Vagina (tissue), 2 donors: ENCODE data around the gene ASGR2. TPM values are rescaled to one million over a fixed set of nuclear protein-coding genes. Genes with fewer than 3 reads are reported as not detected.
"Not testable (repeated sequence)": the region's sequence is repeated elsewhere in the genome, so short reads cannot be mapped to it uniquely, and the experiment has no call there.

Source experiments
- DNase-seq, 2 donors: peaks; one replicate each; pipeline ENCODE4 v3.0.0-alpha.2; 2017; ENCODE audit errors: extremely low spot score in 2 of 2
- H3K27ac ChIP-seq: fragments of 200-600 bp; sonication (generic); one replicate; pipeline ENCODE4 v1.5.1; 2019
- H3K27me3 ChIP-seq: fragments of 200-600 bp; sonication (generic); one replicate; pipeline ENCODE4 v1.5.1; 2019
- H3K36me3 ChIP-seq, 2 donors: fragments of 200-600 bp; sonication (generic); one replicate each; pipeline ENCODE4 v1.5.1; 2017 to 2019
- H3K4me1 ChIP-seq: fragments of 200-600 bp; sonication (generic); one replicate; pipeline ENCODE4 v1.5.1; 2019
- H3K4me3 ChIP-seq, 2 donors: fragments of 200-600 bp; sonication (generic); 1 replicate in 1 of 2; 2 replicates in 1 of 2; pipeline ENCODE4 v1.5.1; 2016 to 2019
- H3K9me3 ChIP-seq: fragments of 200-600 bp; sonication (generic); one replicate; pipeline ENCODE4 v1.5.1; 2019
- CTCF ChIP-seq, 3 experiments: fragments of 450-650 bp in 2 of 3; fragments of 200-600 bp in 1 of 3; sonication (generic) in 1 of 3; IDR thresholded peaks; one replicate each; pipeline ENCODE4 v1.5.1; 2017 to 2019; ENCODE audit warnings: antibody characterized with exemption in 3 of 3, mild to moderate bottlenecking in 2 of 3, moderate library complexity in 2 of 3
- POLR2A ChIP-seq, 2 donors: fragments of 450-650 bp; IDR thresholded peaks; one replicate each; pipeline ENCODE4 v1.6.1; 2017; ENCODE audit warnings: antibody characterized with exemption in 2 of 2, mild to moderate bottlenecking in 2 of 2, moderate library complexity in 2 of 2
- POLR2AphosphoS5 ChIP-seq, 2 donors: sonication (generic); formaldehyde crosslinking; IDR thresholded peaks; one replicate each; pipeline ENCODE4 v1.9.0; 2017; ENCODE audit warnings: antibody characterized with exemption in 2 of 2, mild to moderate bottlenecking in 2 of 2, low read depth in 1 of 2; ENCODE audit not compliant: insufficient read depth in 1 of 2
- intact Hi-C: fragments of 100-400 bp; cut with DNase I; formaldehyde crosslinking; loops from one replicate; pipeline ENCODE4 v1.15.1; 2023
- total RNA-seq: library from RNA; depleted of rRNA; stranded (reverse); fragments of >200 nt; gene quantifications from one replicate; pipeline ENCODE4 v1.2.3, GENCODE V29; 2016

ASGR2 gene
- 2.7 TPM for total RNA-seq

- Histone ChIP-seq H3K4me3 (no peak within 1 kb of the TSS), H3K4me1 (no peaks in the 10 kb centered on the region), H3K27ac (no peak within 1 kb of the TSS), H3K36me3 (no peaks in the 10 kb centered on the region), H3K9me3 (no peaks in the 10 kb centered on the region), H3K27me3 (no peaks in the 10 kb centered on the region)
- TF ChIP-seq CTCF (IDR thresholded peaks at IDR 0.05) = no peak
- no peak for TF ChIP-seq POLR2A (IDR thresholded peaks at IDR 0.05)
- no peak for TF ChIP-seq POLR2AphosphoS5 (IDR thresholded peaks at IDR 0.05; ENCODE audit: insufficient read depth in 1 of 2, low read depth in 1 of 2)
- no peak for DNase-seq
- intact Hi-C loops = no loop called here
These were observed at the start of gene ASGR2 for GRCh38 chr17:7114241-7114874. TSS of gene ASGR2 (minus strand) at chr17:7114822. CDS start at chr17:7114240, 582 bp downstream.

DNA sequence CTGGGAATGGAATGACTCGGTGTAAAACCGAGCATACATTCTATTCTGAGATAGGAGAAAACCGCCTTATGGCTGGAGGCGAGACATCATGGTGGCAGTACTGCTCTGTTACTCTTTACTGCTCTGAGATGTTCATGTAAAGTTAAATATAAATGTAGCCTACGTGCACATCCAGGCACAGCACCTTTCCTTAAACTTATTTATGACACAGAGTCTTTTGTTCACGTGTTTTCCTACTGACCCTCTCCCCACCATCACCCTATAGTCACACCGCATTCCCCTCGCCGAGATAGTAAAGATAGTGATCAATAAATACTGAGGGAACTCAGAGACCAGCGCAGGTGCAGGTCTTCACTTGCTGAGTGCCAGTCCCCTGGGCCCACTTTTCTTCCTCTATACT, 44.9 kb upstream of the ASGR2 start:
- not testable (repeated sequence) for H3K9me3 ChIP-seq

GRCh38 chr17:7158424-7158823, 43.8 kb upstream of the ASGR2 start:
- H3K9me3 ChIP-seq, H3K27ac ChIP-seq, H3K36me3 ChIP-seq, intact Hi-C loops, H3K4me1 ChIP-seq, H3K27me3 ChIP-seq, H3K4me3 ChIP-seq, DNase-seq: not testable (repeated sequence)

More for the DNA sequence above, 44.9 kb upstream of the ASGR2 start:
- intact Hi-C loops, H3K27ac ChIP-seq, H3K36me3 ChIP-seq, H3K27me3 ChIP-seq, DNase-seq, H3K4me3 ChIP-seq, H3K4me1 ChIP-seq: not testable (repeated sequence)

DNA sequence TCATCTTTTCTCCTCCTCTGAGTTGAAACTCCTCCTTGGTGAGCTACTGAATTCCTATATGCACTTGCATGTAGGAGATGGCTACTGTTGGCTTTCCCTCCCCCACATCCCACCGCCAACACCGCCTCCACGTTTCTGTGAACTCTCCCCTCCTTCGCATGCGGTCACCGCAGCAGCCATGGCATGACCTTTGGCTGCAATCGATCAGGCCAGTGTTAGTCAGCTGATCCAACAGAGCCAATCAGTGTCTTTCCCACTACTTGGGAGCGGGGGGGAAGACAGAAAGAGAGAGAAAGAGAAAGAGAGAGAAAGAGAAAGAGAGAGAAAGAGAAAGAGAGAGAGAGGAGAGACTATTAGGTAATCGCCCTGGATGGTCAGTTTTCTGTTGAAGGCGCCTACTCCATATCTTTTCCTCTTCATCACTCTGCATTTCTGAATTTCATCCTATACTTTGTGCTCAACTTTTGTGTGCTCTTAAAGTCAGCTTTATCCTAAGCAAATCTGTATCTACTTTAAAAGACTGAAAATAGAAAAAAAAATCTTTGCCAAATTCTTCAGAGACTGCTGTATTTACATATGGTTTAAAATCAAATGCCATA, 41.8 kb upstream of the ASGR2 start:
- no peaks in the 10 kb centered on the region for H3K9me3 ChIP-seq
- no peaks in the 10 kb centered on the region for H3K36me3 ChIP-seq
- no peak overlapping the region for H3K4me3 ChIP-seq
- intact Hi-C loops = no loop called here
- no peaks in the 10 kb centered on the region for H3K27me3 ChIP-seq
- no peak overlapping the region for H3K27ac ChIP-seq
- DNase-seq = no peak
- TF ChIP-seq CTCF (IDR thresholded peaks at IDR 0.05) (no peak), POLR2AphosphoS5 (IDR thresholded peaks at IDR 0.05; ENCODE audit: insufficient read depth in 1 of 2, low read depth in 1 of 2) (no peak), POLR2A (IDR thresholded peaks at IDR 0.05) (no peak)
- no peaks in the 10 kb centered on the region for H3K4me1 ChIP-seq

- Histone ChIP-seq H3K27ac (no peak overlapping the region), H3K4me3 (no peak overlapping the region), H3K9me3 (no peaks in the 10 kb centered on the region), H3K27me3 (no peaks in the 10 kb centered on the region), H3K36me3 (no peaks in the 10 kb centered on the region), H3K4me1 (no peaks in the 10 kb centered on the region)
- TF ChIP-seq POLR2AphosphoS5 (IDR thresholded peaks at IDR 0.05; ENCODE audit: insufficient read depth in 1 of 2, low read depth in 1 of 2) = no peak
- TF ChIP-seq CTCF (IDR thresholded peaks at IDR 0.05) = no peak
- no peak for TF ChIP-seq POLR2A (IDR thresholded peaks at IDR 0.05)
- intact Hi-C loops = no loop called here
- DNase-seq = no peak
These were observed 33.1 kb upstream of the ASGR2 start for GRCh38 chr17:7147772-7148171.

DNA sequence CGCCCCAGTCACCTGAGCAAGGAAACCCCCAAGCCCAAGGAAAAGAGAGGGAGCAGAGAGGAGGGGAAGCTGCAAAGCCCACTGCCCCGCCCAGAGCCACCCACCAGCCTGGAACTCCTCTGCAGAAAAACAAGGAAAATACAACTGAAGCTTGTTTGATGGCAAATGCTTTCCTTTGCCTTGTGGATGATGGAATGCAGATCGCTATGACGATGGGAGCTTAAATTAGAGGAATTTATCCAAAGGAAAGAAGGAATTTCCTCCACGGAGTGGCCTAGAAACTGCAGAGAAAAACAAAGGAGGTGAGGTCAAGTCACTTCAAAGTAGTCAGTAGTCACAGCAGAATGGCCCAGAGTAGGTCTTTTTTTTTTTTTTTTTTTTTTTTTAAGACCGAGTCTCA, 31.5 kb upstream of the ASGR2 start:
- H3K4me3 ChIP-seq = no peak overlapping the region
- H3K4me1 ChIP-seq = no peaks in the 10 kb centered on the region
- intact Hi-C loops = no loop called here

More for the DNA sequence above, 31.5 kb upstream of the ASGR2 start:
- TF ChIP-seq CTCF (IDR thresholded peaks at IDR 0.05) = no peak
- no peak for TF ChIP-seq POLR2AphosphoS5 (IDR thresholded peaks at IDR 0.05; ENCODE audit: insufficient read depth in 1 of 2, low read depth in 1 of 2)
- DNase-seq = no peak
- Histone ChIP-seq H3K27ac (no peak overlapping the region), H3K9me3 (no peaks in the 10 kb centered on the region), H3K36me3 (no peaks in the 10 kb centered on the region), H3K27me3 (no peaks in the 10 kb centered on the region)
